ENCODE data around the gene CSGALNACT2.

CSGALNACT2 gene

GRCh38 chr10:43113201-43114087, 24.8 kb upstream of the CSGALNACT2 start:
- Histone ChIP-seq H3K9ac (ENCODE audit: low read length) (no peak overlapping the region), H3K27ac (ENCODE audit: low read depth, low read length) (no peak overlapping the region), H2AFZ (ENCODE audit: low read depth, low read length, severe bottlenecking) (no peak overlapping the region), H3K4me3 (ENCODE audit: insufficient read depth, low read length, poor library complexity, severe bottlenecking) (no peak overlapping the region), H3K36me3 (ENCODE audit: low read length) (no peaks in the 10 kb centered on the region), H3K27me3 (ENCODE audit: low read length) (no peaks in the 10 kb centered on the region), H3K9me3 (ENCODE audit: insufficient read depth, low read length) (no peaks in the 10 kb centered on the region), H4K20me1 (ENCODE audit: low read depth, low read length) (no peaks in the 10 kb centered on the region), H3K4me2 (ENCODE audit: low read depth, low read length, poor library complexity, severe bottlenecking) (no peak overlapping the region), H3K79me2 (ENCODE audit: insufficient read depth, low read length) (no peaks in the 10 kb centered on the region), H3K9me2 (replicated peaks; ENCODE audit: insufficient read depth, low read length) (no peaks in the 10 kb centered on the region), H3F3A (ENCODE audit: insufficient read depth) (no peaks in the 10 kb centered on the region)
- TF ChIP-seq CTCF (IDR thresholded peaks at IDR 0.05; ENCODE audit: insufficient read depth, low read length, poor library complexity, severe bottlenecking) (no peak), EZH2phosphoT487 (conservative IDR thresholded peaks at IDR 0.05; ENCODE audit: low read length) (no peak)

GRCh38 chr10:43114088-43114742, 24.0 kb upstream of the CSGALNACT2 start:
- no peak overlapping the region for H3K9ac ChIP-seq (ENCODE audit: low read length)
- TF ChIP-seq CTCF (IDR thresholded peaks at IDR 0.05; ENCODE audit: insufficient read depth, low read length, poor library complexity, severe bottlenecking) (no peak), EZH2phosphoT487 (conservative IDR thresholded peaks at IDR 0.05; ENCODE audit: low read length) (no peak)
- H3K4me3 ChIP-seq (ENCODE audit: insufficient read depth, low read length, poor library complexity, severe bottlenecking): no peak overlapping the region
- no peaks in the 10 kb centered on the region for H3K36me3 ChIP-seq (ENCODE audit: low read length)
- no peaks in the 10 kb centered on the region for H4K20me1 ChIP-seq (ENCODE audit: low read depth, low read length)
- no peak overlapping the region for H3K4me2 ChIP-seq (ENCODE audit: low read depth, low read length, poor library complexity, severe bottlenecking)
- H3F3A ChIP-seq (ENCODE audit: insufficient read depth): no peaks in the 10 kb centered on the region
- no peaks in the 10 kb centered on the region for H3K9me2 ChIP-seq (replicated peaks; ENCODE audit: insufficient read depth, low read length)
- H3K27me3 ChIP-seq (ENCODE audit: low read length): no peaks in the 10 kb centered on the region
- no peaks in the 10 kb centered on the region for H3K79me2 ChIP-seq (ENCODE audit: insufficient read depth, low read length)
- H2AFZ ChIP-seq (ENCODE audit: low read depth, low read length, severe bottlenecking): no peak overlapping the region
- no peak overlapping the region for H3K27ac ChIP-seq (ENCODE audit: low read depth, low read length)
- no peaks in the 10 kb centered on the region for H3K9me3 ChIP-seq (ENCODE audit: insufficient read depth, low read length)

GRCh38 chr10:43114743-43115611, 23.3 kb upstream of the CSGALNACT2 start:
- Histone ChIP-seq H3F3A (ENCODE audit: insufficient read depth) (no peaks in the 10 kb centered on the region), H3K4me3 (ENCODE audit: insufficient read depth, low read length, poor library complexity, severe bottlenecking) (no peak overlapping the region), H3K9ac (ENCODE audit: low read length) (no peak overlapping the region), H2AFZ (ENCODE audit: low read depth, low read length, severe bottlenecking) (no peak overlapping the region), H3K9me2 (replicated peaks; ENCODE audit: insufficient read depth, low read length) (no peaks in the 10 kb centered on the region), H3K79me2 (ENCODE audit: insufficient read depth, low read length) (no peaks in the 10 kb centered on the region), H3K4me2 (ENCODE audit: low read depth, low read length, poor library complexity, severe bottlenecking) (no peak overlapping the region), H3K27ac (ENCODE audit: low read depth, low read length) (no peak overlapping the region), H3K36me3 (ENCODE audit: low read length) (no peaks in the 10 kb centered on the region), H3K9me3 (ENCODE audit: insufficient read depth, low read length) (no peaks in the 10 kb centered on the region), H3K27me3 (ENCODE audit: low read length) (no peaks in the 10 kb centered on the region), H4K20me1 (ENCODE audit: low read depth, low read length) (no peaks in the 10 kb centered on the region)
- no peak for TF ChIP-seq CTCF (IDR thresholded peaks at IDR 0.05; ENCODE audit: insufficient read depth, low read length, poor library complexity, severe bottlenecking)
- no peak for TF ChIP-seq EZH2phosphoT487 (conservative IDR thresholded peaks at IDR 0.05; ENCODE audit: low read length)

All from SU-DHL-6 (cell line).